SK-N-MC (cell line): ENCODE results near the gene MSANTD2.
A peak's percentile ranks its signal among the peaks of the same experiment; 100 is the strongest.

Source experiments
- DNase-seq: peaks from one replicate; pipeline ENCODE4 v3.0.0-alpha.2; 2011; ENCODE audit warnings: low read depth, low spot score
- H3K27ac ChIP-seq: fragments of 200-600 bp; sonication (generic); 2 replicates; pipeline ENCODE4 v1.5.1; 2016; ENCODE audit warnings: mixed run types
- H3K36me3 ChIP-seq: fragments of 200-600 bp; sonication (generic); 2 replicates; pipeline ENCODE4 v1.6.1; 2017; ENCODE audit warnings: antibody characterized with exemption, low read length, mixed read lengths; ENCODE audit not compliant: insufficient read depth
- H3K4me3 ChIP-seq: fragments of 200-600 bp; sonication (generic); 2 replicates; pipeline ENCODE4 v1.5.1; 2016
- H3K9ac ChIP-seq: fragments of 200-600 bp; sonication (generic); 2 replicates; pipeline ENCODE4 v1.8.0; 2017; ENCODE audit warnings: mixed run types, mixed read lengths; ENCODE audit not compliant: insufficient read length
- H3K9me3 ChIP-seq: fragments of 200-600 bp; sonication (generic); 2 replicates; pipeline ENCODE4 v1.6.1; 2017; ENCODE audit warnings: low read depth, mild to moderate bottlenecking, antibody characterized with exemption, low read length, moderate library complexity, mixed read lengths
- EZH2 ChIP-seq: fragments of 200-600 bp; sonication (generic); IDR thresholded peaks from one replicate; pipeline ENCODE4 v1.6.1; 2017; ENCODE audit warnings: antibody characterized with exemption
- FOXP2 ChIP-seq: optimal IDR thresholded peaks from 2 replicates; pipeline ENCODE3; 2011; ENCODE audit warnings: mild to moderate bottlenecking, moderate library complexity; ENCODE audit not compliant: insufficient read depth; ENCODE audit errors: extremely low read length, control extremely low read depth
- POLR2AphosphoS5 ChIP-seq: IDR thresholded peaks from 2 replicates; pipeline ENCODE4 v1.6.1; 2012; ENCODE audit warnings: mild to moderate bottlenecking, low read depth, low read length, borderline replicate concordance

MSANTD2 gene

DNA sequence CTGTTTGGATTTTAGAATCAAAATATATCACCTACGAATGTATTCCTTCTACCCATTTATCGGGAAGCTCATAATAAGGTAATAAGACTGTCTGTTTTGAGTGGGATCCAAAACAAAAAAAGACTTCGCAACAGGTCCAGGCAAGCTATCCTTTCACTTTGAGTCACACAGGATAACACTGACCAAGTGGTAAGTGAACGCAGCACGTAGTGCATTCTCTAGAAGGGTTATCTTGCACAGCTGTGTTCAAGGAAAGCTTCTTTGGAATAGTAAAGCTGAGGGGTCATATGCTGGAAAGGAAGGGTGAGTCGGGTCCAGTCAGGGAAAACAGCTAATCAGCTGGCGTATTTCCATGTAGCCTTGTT lies 82.8 kb downstream of the MSANTD2 start:
- no peak for DNase-seq
- H3K9me3 ChIP-seq = no peaks in the 10 kb centered on the region
- TF ChIP-seq EZH2 (no peak), FOXP2 (no peak), POLR2AphosphoS5 (no peak)
- H3K27ac ChIP-seq = 0 out of 2 replicates have a peak overlapping the region, but pooled peaks have one; percentile 10
- H3K36me3 ChIP-seq = no peaks in the 10 kb centered on the region
- peak overlapping the region; percentile 74 for H3K4me3 ChIP-seq
- H3K9ac ChIP-seq = no peak overlapping the region

DNA sequence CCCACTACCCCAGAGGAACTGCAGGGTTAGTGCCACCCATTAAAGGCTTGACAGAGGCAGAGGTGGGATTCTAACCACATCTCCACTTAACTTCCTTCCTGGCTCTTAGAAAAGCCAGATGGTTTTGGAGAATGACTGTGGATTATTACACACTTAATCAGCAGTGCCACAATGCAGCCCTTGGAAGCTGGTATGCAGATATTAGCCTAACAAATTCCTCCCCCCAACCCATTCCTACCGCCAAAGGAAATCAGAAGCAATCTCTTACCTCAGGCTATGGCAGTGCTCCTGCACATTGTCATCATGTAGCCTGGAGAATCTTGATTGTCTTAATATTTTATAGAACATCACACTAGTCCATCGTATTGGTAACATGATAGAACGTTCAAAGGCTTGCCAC lies 83.6 kb downstream of the MSANTD2 start:
- TF ChIP-seq POLR2AphosphoS5 = no peak
- TF ChIP-seq FOXP2 = no peak
- no peak for TF ChIP-seq EZH2
- Histone ChIP-seq H3K36me3 (no peaks in the 10 kb centered on the region), H3K9me3 (no peaks in the 10 kb centered on the region), H3K9ac (no peak overlapping the region), H3K27ac (0 out of 2 replicates have a peak overlapping the region, but pooled peaks have one; percentile 39), H3K4me3 (peak overlapping the region; percentile 31)
- DNase-seq = peak; percentile 87
